B cell (primary cell): Measurements from ENCODE around the gene TESMIN. TPM values are rescaled to one million over a fixed set of nuclear protein-coding genes. Genes with fewer than 3 reads are reported as not detected.
A peak's percentile ranks its signal among the peaks of the same experiment; 100 is the strongest.

ENCODE experiments used
- ATAC-seq: fragments of 200-7000 bp; cut with Tn5 transposase; one replicate; pipeline ENCODE4 v1.10.0; 2021; ENCODE audit warnings: low read depth, mild to moderate bottlenecking, moderate number of reproducible peaks, moderate library complexity
- CTCF ChIA-PET: fragments of 350-600 bp; sonication (Branson Sonifier 250); formaldehyde crosslinking; loops from one replicate; lab custom pipeline; 2021; ENCODE audit warnings: antibody characterized with exemption, inconsistent platforms; lab: Charles Lee
- POLR2A ChIA-PET: fragments of 350-600 bp; sonication (Branson Sonifier 250); formaldehyde crosslinking; loops from one replicate; lab custom pipeline; 2021; ENCODE audit warnings: antibody characterized with exemption; lab: Charles Lee
- DNase-seq: peaks from one replicate; pipeline ENCODE4 v3.0.0; 2013
- H2AFZ ChIP-seq: 2 replicates; pipeline ENCODE4 v1.6.1; 2012; ENCODE audit warnings: mild to moderate bottlenecking, low read depth, low read length; ENCODE audit not compliant: insufficient read depth, poor library complexity, severe bottlenecking
- H3K27ac ChIP-seq, 2 donors: 1 replicate in 1 of 2; 2 replicates in 1 of 2; pipeline ENCODE4 v1.5.1; 2012 to 2013; ENCODE audit warnings: low read length in 2 of 2, mild to moderate bottlenecking in 2 of 2, moderate library complexity in 1 of 2
- H3K27me3 ChIP-seq, 4 experiments: fragments of 200-600 bp in 1 of 4; sonication (generic) in 1 of 4; replicated peaks in 1 of 4; 1 replicate in 2 of 4; 2 replicates in 2 of 4; pipeline versions ENCODE4 v1.6.1 to v1.7.0; 2013 to 2016; ENCODE audit warnings: low read length in 3 of 4, mild to moderate bottlenecking in 2 of 4, mixed read lengths in 1 of 4, moderate library complexity in 1 of 4; ENCODE audit not compliant: insufficient read depth in 4 of 4, control insufficient read depth in 3 of 4; ENCODE audit errors: control extremely low read depth in 1 of 4
- H3K36me3 ChIP-seq, 2 experiments: replicated peaks in 1 of 2; 1 replicate in 1 of 2; 2 replicates in 1 of 2; pipeline versions ENCODE4 v1.6.1 to v1.7.1; 2013; ENCODE audit warnings: low read length in 1 of 2; ENCODE audit not compliant: insufficient read depth in 2 of 2, control insufficient read depth in 1 of 2; ENCODE audit errors: control extremely low read depth in 1 of 2, extremely low read depth in 1 of 2
- H3K4me1 ChIP-seq, 2 donors: fragments of 200-600 bp in 1 of 2; sonication (generic) in 1 of 2; 1 replicate in 1 of 2; 2 replicates in 1 of 2; pipeline versions ENCODE4 v1.5.1 to v1.6.1; 2013 to 2017; ENCODE audit warnings: low read length in 2 of 2; ENCODE audit not compliant: control insufficient read depth in 2 of 2, insufficient read depth in 2 of 2
- H3K4me2 ChIP-seq: replicated peaks from 2 replicates; pipeline ENCODE3; 2012; ENCODE audit warnings: mild to moderate bottlenecking, low read depth, low read length; ENCODE audit not compliant: poor library complexity, severe bottlenecking
- H3K4me3 ChIP-seq, 5 experiments: fragments of 200-600 bp in 1 of 5; sonication (generic) in 1 of 5; 1 replicate in 3 of 5; 2 replicates in 2 of 5; pipeline versions ENCODE4 v1.5.1 to v1.7.0; 2011 to 2016; ENCODE audit warnings: low read length in 4 of 5, mild to moderate bottlenecking in 4 of 5, low read depth in 2 of 5, control low read depth in 1 of 5, moderate library complexity in 1 of 5; ENCODE audit not compliant: insufficient read depth in 1 of 5; ENCODE audit errors: control extremely low read depth in 1 of 5, extremely low read depth in 1 of 5
- H3K79me2 ChIP-seq: fragments of 200-600 bp; sonication (generic); one replicate; pipeline ENCODE4 v1.6.0; 2016; ENCODE audit warnings: low read length; ENCODE audit not compliant: control insufficient read depth, insufficient read depth
- H3K9ac ChIP-seq: fragments of 200-600 bp; sonication (generic); 2 replicates; pipeline ENCODE4 v1.6.1; 2017; ENCODE audit warnings: mild to moderate bottlenecking, low read length, moderate library complexity
- H3K9me3 ChIP-seq, 3 donors: one replicate each; pipeline versions ENCODE4 v1.6.1 to v1.7.1; 2013; ENCODE audit warnings: low read length in 2 of 3; ENCODE audit not compliant: control insufficient read depth in 2 of 3, insufficient read depth in 1 of 3; ENCODE audit errors: control extremely low read depth in 1 of 3
- H4K20me1 ChIP-seq: 2 replicates; pipeline ENCODE4 v1.6.0; 2012; ENCODE audit warnings: mild to moderate bottlenecking, low read length; ENCODE audit not compliant: insufficient read depth, control insufficient read depth, poor library complexity, severe bottlenecking
- H3K27ac Mint-ChIP-seq: one replicate; pipeline ENCODE4 v1.8.0; 2021; ENCODE audit warnings: mixed read lengths
- H3K27me3 Mint-ChIP-seq: one replicate; pipeline ENCODE4 v1.8.0; 2021; ENCODE audit warnings: mixed read lengths
- H3K4me1 Mint-ChIP-seq: one replicate; pipeline ENCODE4 v1.8.0; 2021; ENCODE audit warnings: mixed read lengths
- H3K4me3 Mint-ChIP-seq: one replicate; pipeline ENCODE4 v1.8.0; 2021; ENCODE audit warnings: mixed read lengths
- H3K9me3 Mint-ChIP-seq: one replicate; pipeline ENCODE4 v1.8.0; 2022; ENCODE audit warnings: mixed read lengths; ENCODE audit not compliant: insufficient read depth
- EZH2 ChIP-seq: IDR thresholded peaks from 2 replicates; pipeline ENCODE4 v1.6.1; 2012; ENCODE audit warnings: borderline replicate concordance, low read depth, mild to moderate bottlenecking, moderate library complexity, low read length; ENCODE audit not compliant: insufficient read depth, poor library complexity, severe bottlenecking
- WGBS: methylation state at CpG from one replicate; pipeline ENCODE4 v1.1.5; 2013; ENCODE audit warnings: missing lambda C conversion rate; ENCODE audit not compliant: insufficient coverage; 5-methylcytosine and 5-hydroxymethylcytosine counted together
- intact Hi-C: fragments of 100-400 bp; cut with micrococcal nuclease; formaldehyde crosslinking; loops from one replicate; pipeline ENCODE4 v1.10.0; 2022
- polyA plus RNA-seq: library from polyadenylated mRNA; depleted of rRNA; stranded (reverse); fragments of >200 nt; gene quantifications from 2 replicates; pipeline ENCODE4 v1.2.3, GENCODE V29; 2012
- total RNA-seq, 2 donors: library from RNA; stranded (reverse); fragments of 120-200 nt in 1 of 2; gene quantifications; 1 replicate in 1 of 2; 2 replicates in 1 of 2; pipeline versions ENCODE4 v1.2.3 to v1.2.4, GENCODE V29; 2013 to 2022
- TF ChIP-seq, protein P1 (sequence below): fragments of 200-600 bp; IDR thresholded peaks from one replicate; pipeline ENCODE4 v1.8.0; 2022; ENCODE audit warnings: antibody characterized with exemption, mild to moderate bottlenecking

TESMIN gene
- total and polyA plus RNA-seq, 2 donors (not counting 1 experiment from before 2014, with no cell fraction given), result 3.2 to 4.3 TPM

- ChIA-PET CTCF (interaction anchor here (1.7 kb wide), 1 partner anchor 95 kb away, joined by 9 read pairs; no protein-coding TSS in a partner anchor), POLR2A (no interaction called here)
- Mint-ChIP-seq H3K27me3 (no peaks in the 10 kb centered on the region), H3K4me3 (peak overlapping the region; percentile 65), H3K9me3 (no peaks in the 10 kb centered on the region), H3K27ac (peak overlapping the region; percentile 60), H3K4me1 (peaks cover 12% of the 10 kb centered on the region)
- Histone ChIP-seq H3K36me3 (no peaks in the 10 kb centered on the region), H3K4me2 (peak overlapping the region; percentile 96), H3K27me3 (no peaks in the 10 kb centered on the region), H3K9me3 (no peaks in the 10 kb centered on the region), H3K79me2 (no peaks in the 10 kb centered on the region), H4K20me1 (no peaks in the 10 kb centered on the region), H3K4me1 (peaks cover 3 to 11% of the 10 kb centered on the region in 2 donors), H2AFZ (peak overlapping the region; percentile 80), H3K9ac (no peak overlapping the region), H3K27ac (no peak overlapping the region), H3K4me3 (no peak overlapping the region)
- TF ChIP-seq, protein P1, sequence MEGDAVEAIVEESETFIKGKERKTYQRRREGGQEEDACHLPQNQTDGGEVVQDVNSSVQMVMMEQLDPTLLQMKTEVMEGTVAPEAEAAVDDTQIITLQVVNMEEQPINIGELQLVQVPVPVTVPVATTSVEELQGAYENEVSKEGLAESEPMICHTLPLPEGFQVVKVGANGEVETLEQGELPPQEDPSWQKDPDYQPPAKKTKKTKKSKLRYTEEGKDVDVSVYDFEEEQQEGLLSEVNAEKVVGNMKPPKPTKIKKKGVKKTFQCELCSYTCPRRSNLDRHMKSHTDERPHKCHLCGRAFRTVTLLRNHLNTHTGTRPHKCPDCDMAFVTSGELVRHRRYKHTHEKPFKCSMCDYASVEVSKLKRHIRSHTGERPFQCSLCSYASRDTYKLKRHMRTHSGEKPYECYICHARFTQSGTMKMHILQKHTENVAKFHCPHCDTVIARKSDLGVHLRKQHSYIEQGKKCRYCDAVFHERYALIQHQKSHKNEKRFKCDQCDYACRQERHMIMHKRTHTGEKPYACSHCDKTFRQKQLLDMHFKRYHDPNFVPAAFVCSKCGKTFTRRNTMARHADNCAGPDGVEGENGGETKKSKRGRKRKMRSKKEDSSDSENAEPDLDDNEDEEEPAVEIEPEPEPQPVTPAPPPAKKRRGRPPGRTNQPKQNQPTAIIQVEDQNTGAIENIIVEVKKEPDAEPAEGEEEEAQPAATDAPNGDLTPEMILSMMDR, result no peak
- no peak for TF ChIP-seq EZH2
- intact Hi-C loops, result loop anchor here (2.0 to 10.0 kb wide), 2 partner anchors 299 to 1525 kb away; partner anchors contain the start of genes PPFIA1 and TPCN2
- DNase-seq, result no peak
- WGBS, result 95% methylated on average over 15 of the region's 20 CpGs
- no peak for ATAC-seq
Measured at GRCh38 chr11:68749229-68750123, 1.8 kb downstream of the TESMIN start.

DNA sequence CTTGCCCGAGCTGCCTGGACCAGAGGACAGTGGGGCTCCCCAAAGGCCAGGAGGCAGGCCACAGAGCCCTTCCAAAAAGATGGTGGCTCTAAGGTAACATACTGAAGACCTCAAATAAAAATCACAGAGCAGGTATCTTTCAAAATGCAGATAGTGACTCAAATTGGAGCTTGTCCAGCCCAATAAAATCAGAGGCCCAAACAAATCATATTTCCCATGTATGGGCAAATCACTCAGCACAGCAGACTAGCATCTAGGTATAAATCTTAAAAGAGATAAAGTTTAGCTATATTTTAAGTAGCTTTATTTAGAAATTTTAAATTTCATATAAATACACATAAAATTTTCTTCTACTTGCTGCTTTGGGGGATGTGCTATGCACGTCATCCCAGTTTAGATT, 3.3 kb downstream of the TESMIN start:
- Histone ChIP-seq H3K4me2 (no peak overlapping the region), H3K27me3 (no peaks in the 10 kb centered on the region), H3K27ac (no peak overlapping the region), H3K4me1 (peaks cover 3 to 11% of the 10 kb centered on the region in 2 donors), H3K4me3 (no peak overlapping the region), H4K20me1 (no peaks in the 10 kb centered on the region), H3K79me2 (no peaks in the 10 kb centered on the region), H3K9me3 (no peaks in the 10 kb centered on the region), H3K9ac (no peak overlapping the region), H2AFZ (no peak overlapping the region), H3K36me3 (no peaks in the 10 kb centered on the region)
- ChIA-PET POLR2A (no interaction called here), CTCF (interaction anchor here (0.8 kb wide), 1 partner anchor 96 kb away, joined by 3 read pairs; no protein-coding TSS in a partner anchor)
- no peak overlapping the region for H3K4me3 Mint-ChIP-seq
- ATAC-seq (no peak), DNase-seq (no peak)
- no peak for TF ChIP-seq EZH2
- TF ChIP-seq, protein P1, result no peak
- H3K27me3 Mint-ChIP-seq, result no peaks in the 10 kb centered on the region
- WGBS, result no CpG with 5 or more reads among the region's 2 CpGs
- intact Hi-C loops, result no loop called here
- H3K27ac Mint-ChIP-seq, result no peak overlapping the region
- peaks cover 12% of the 10 kb centered on the region for H3K4me1 Mint-ChIP-seq
- H3K9me3 Mint-ChIP-seq, result no peaks in the 10 kb centered on the region
